Endothelial cell of umbilical vein (primary cell): Measurements from ENCODE around the gene STARD3NL. TPM values are rescaled to one million over a fixed set of nuclear protein-coding genes. Genes with fewer than 3 reads are reported as not detected.

Experiments
- BruUV-seq: library from RNA; stranded (reverse); fragments of 400-500 nt; replicated peaks from 2 replicates; lab custom pipeline; 2021; lab: Mats Ljungman, UMichigan
- CTCF ChIA-PET: fragments of 300-600, 350-600 bp; sonication (Branson Sonifier 250); formaldehyde crosslinking; loops from one replicate; lab custom pipeline; 2021; ENCODE audit warnings: antibody characterized with exemption, inconsistent platforms; lab: Charles Lee
- POLR2A ChIA-PET: fragments of 300-600, 350-600 bp; sonication (Branson Sonifier 250); formaldehyde crosslinking; loops from one replicate; lab custom pipeline; 2021; ENCODE audit warnings: antibody characterized with exemption, inconsistent platforms; lab: Charles Lee
- DNase-seq: peaks from one replicate; pipeline ENCODE4 v3.0.0-alpha.2; 2011; ENCODE audit warnings: low read depth, low spot score
- FAIRE-seq: peaks from 2 replicates; lab custom pipeline; 2011; peaks lifted over from hg19 to GRCh38; lab: Jason Lieb, UNC
- H2AFZ ChIP-seq: 2 replicates; pipeline ENCODE4 v1.6.0; 2012; ENCODE audit warnings: low read depth, low read length, control low read depth, inconsistent platforms
- H3K27ac ChIP-seq: 2 replicates; pipeline ENCODE4 v1.5.1; 2011; ENCODE audit warnings: low read depth, mild to moderate bottlenecking, control low read depth, low read length, moderate library complexity; ENCODE audit not compliant: insufficient read depth
- H3K27me3 ChIP-seq, 2 experiments: 2 replicates each; pipeline versions ENCODE4 v1.6.0 to v1.6.1; 2011; ENCODE audit warnings: low read length in 2 of 2, mixed read lengths in 1 of 2; ENCODE audit not compliant: control insufficient read depth in 2 of 2, insufficient read depth in 2 of 2
- H3K36me3 ChIP-seq, 2 experiments: 2 replicates in 1 of 2; 3 replicates in 1 of 2; pipeline ENCODE4 v1.5.1; 2011; ENCODE audit warnings: low read length in 2 of 2, mild to moderate bottlenecking in 1 of 2, moderate library complexity in 1 of 2; ENCODE audit not compliant: control insufficient read depth in 2 of 2, insufficient read depth in 2 of 2; ENCODE audit errors: extremely low read depth in 1 of 2
- H3K4me1 ChIP-seq: 3 replicates; pipeline ENCODE4 v1.5.1; 2011; ENCODE audit warnings: mild to moderate bottlenecking, low read length; ENCODE audit not compliant: control insufficient read depth, insufficient read depth; ENCODE audit errors: extremely low read depth
- H3K4me2 ChIP-seq: 2 replicates; pipeline ENCODE4 v1.6.1; 2011; ENCODE audit warnings: low read length, control low read depth, mixed read lengths; ENCODE audit not compliant: insufficient read depth
- H3K4me3 ChIP-seq, 3 experiments: fragments of 200-600 bp in 1 of 3; sonication (generic), shearing (Covaris generic) in 1 of 3; replicated peaks in 1 of 3; 2 replicates each; pipeline ENCODE4 v1.5.1; 2011 to 2016; ENCODE audit warnings: control low read depth in 3 of 3, low read length in 3 of 3, mild to moderate bottlenecking in 2 of 3, inconsistent platforms in 1 of 3, low read depth in 1 of 3, moderate library complexity in 1 of 3; ENCODE audit not compliant: insufficient read depth in 1 of 3
- H3K79me2 ChIP-seq: 2 replicates; pipeline ENCODE4 v1.6.0; 2012; ENCODE audit warnings: low read length, inconsistent platforms; ENCODE audit not compliant: control insufficient read depth, insufficient read depth
- H3K9ac ChIP-seq: replicated peaks from 2 replicates; pipeline ENCODE3; 2011; ENCODE audit warnings: low read length, control low read depth; ENCODE audit not compliant: insufficient read depth; ENCODE audit errors: extremely low read depth
- H3K9me1 ChIP-seq: replicated peaks from 3 replicates; pipeline ENCODE4 v1.6.0; 2011; ENCODE audit warnings: mild to moderate bottlenecking, low read length; ENCODE audit not compliant: control insufficient read depth, insufficient read depth; ENCODE audit errors: extremely low read depth
- H3K9me3 ChIP-seq: replicated peaks from 2 replicates; pipeline ENCODE4 v1.5.1; 2012; ENCODE audit warnings: low read length, inconsistent platforms; ENCODE audit not compliant: control insufficient read depth, insufficient read depth
- H4K20me1 ChIP-seq: replicated peaks from 2 replicates; pipeline ENCODE3; 2011; ENCODE audit warnings: mild to moderate bottlenecking, low read length; ENCODE audit not compliant: control insufficient read depth, insufficient read depth; ENCODE audit errors: extremely low read depth
- EZH2 ChIP-seq: IDR thresholded peaks from 2 replicates; pipeline ENCODE4 v1.6.1; 2012; ENCODE audit warnings: borderline replicate concordance, low read depth, mild to moderate bottlenecking, moderate library complexity, low read length, inconsistent platforms; ENCODE audit not compliant: severe bottlenecking
- FOS ChIP-seq: IDR thresholded peaks from 2 replicates; pipeline ENCODE4 v1.6.1; 2011; ENCODE audit warnings: mild to moderate bottlenecking, low read length, moderate library complexity, borderline replicate concordance; ENCODE audit not compliant: insufficient read depth
- GATA2 ChIP-seq: IDR thresholded peaks from 2 replicates; pipeline ENCODE4 v1.7.0; 2011; ENCODE audit warnings: low read depth, mild to moderate bottlenecking, moderate library complexity, mixed read lengths, low read length; ENCODE audit not compliant: insufficient read length, insufficient read depth
- JUN ChIP-seq: IDR thresholded peaks from 2 replicates; pipeline ENCODE4 v1.6.1; 2011; ENCODE audit warnings: borderline replicate concordance, low read depth; ENCODE audit not compliant: insufficient read length, insufficient read depth
- MYC ChIP-seq: IDR thresholded peaks from one replicate; pipeline ENCODE4 v1.6.1; 2011; ENCODE audit warnings: mild to moderate bottlenecking, low read depth, low read length
- POLR2A ChIP-seq: IDR thresholded peaks from 2 replicates; pipeline ENCODE4 v1.6.1; 2012; ENCODE audit warnings: low read depth, mild to moderate bottlenecking, control low read depth, low read length
- POLR2AphosphoS5 ChIP-seq: IDR thresholded peaks from 2 replicates; pipeline ENCODE4 v1.6.1; 2012; ENCODE audit warnings: low read depth, mild to moderate bottlenecking, control low read depth, low read length, moderate library complexity; ENCODE audit not compliant: insufficient read depth
- dilution Hi-C: fragments of 300-500 bp; cut with MboI; formaldehyde crosslinking; loops from one replicate; pipeline ENCODE4 v1.15.0; 2019; ENCODE audit warnings: low sequenced_read_pairs; ENCODE audit not compliant: extremely low pct_ligation_motif_present
- intact Hi-C: fragments of 100-400 bp; cut with micrococcal nuclease; formaldehyde crosslinking; loops from one replicate; pipeline ENCODE4 v1.10.0; 2022
- polyA plus RNA-seq, 4 experiments: library from polyadenylated mRNA; depleted of rRNA in 3 of 4; stranded (reverse) in 3 of 4; unstranded in 1 of 4; fragments of >200 nt; gene quantifications; 2 replicates each; pipeline versions ENCODE4 v1.2.1 to v1.2.3, GENCODE V29; 2011 to 2012; ENCODE audit warnings: missing spikeins in 1 of 4
- total RNA-seq: library from RNA; stranded (reverse); gene quantifications from 2 replicates; pipeline ENCODE4 v1.2.3, GENCODE V29; 2021
- TF ChIP-seq, protein P1 (sequence below), 2 donors: IDR thresholded peaks; 1 replicate in 1 of 2; 2 replicates in 1 of 2; pipeline ENCODE4 v1.5.1; 2011; ENCODE audit warnings: low read length in 2 of 2, mild to moderate bottlenecking in 2 of 2, moderate library complexity in 2 of 2, control low read depth in 1 of 2, inconsistent platforms in 1 of 2, low read depth in 1 of 2; ENCODE audit not compliant: insufficient read depth in 1 of 2; ENCODE audit errors: extremely low read depth in 1 of 2
- TF ChIP-seq, protein P2 (sequence below): IDR thresholded peaks from 2 replicates; pipeline ENCODE4 v1.6.1; 2011; ENCODE audit not compliant: insufficient read depth, insufficient read length

STARD3NL gene
- total and polyA plus RNA-seq, 2 donors (not counting 3 experiments of a cell fraction or from before 2014, with no cell fraction given): 52.8 to 73.6 TPM

DNA sequence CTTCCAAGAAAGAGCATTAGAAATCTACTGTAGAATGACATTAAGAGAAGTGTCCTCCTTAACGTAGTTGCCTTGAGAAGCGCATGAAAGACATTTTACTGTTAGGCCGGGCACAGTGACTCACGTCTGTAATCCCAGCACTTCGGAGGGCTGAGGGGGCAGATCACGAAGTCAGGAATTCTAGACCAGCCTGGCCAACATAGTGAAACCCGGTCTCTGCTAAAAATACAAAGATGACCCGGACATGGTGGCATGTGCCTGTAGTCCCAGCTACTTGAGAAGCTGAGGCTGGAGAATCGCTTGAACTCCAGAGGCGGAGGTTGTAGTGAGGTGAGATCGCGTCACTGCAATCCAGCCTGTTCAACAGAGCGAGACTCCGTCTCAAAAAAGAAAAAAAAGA, 66.5 kb downstream of the STARD3NL start:
- Histone ChIP-seq H3K79me2 (no peaks in the 10 kb centered on the region), H3K27me3 (peaks cover 3 to 4% of the 10 kb centered on the region in 2 experiments), H4K20me1 (no peaks in the 10 kb centered on the region), H3K9ac (no peak overlapping the region), H3K4me3 (no peak overlapping the region), H3K9me3 (no peaks in the 10 kb centered on the region), H2AFZ (no peak overlapping the region), H3K27ac (no peak overlapping the region), H3K36me3 (no peaks in the 10 kb centered on the region), H3K9me1 (no peaks in the 10 kb centered on the region), H3K4me1 (no peaks in the 10 kb centered on the region), H3K4me2 (no peak overlapping the region)
- POLR2A ChIA-PET: no interaction called here
- BruUV-seq: no TSS peak
- intact Hi-C loops (no loop called here), dilution Hi-C loops (no loop called here)
- CTCF ChIA-PET: no interaction called here
- TF ChIP-seq FOS (no peak), MYC (no peak), GATA2 (no peak), POLR2AphosphoS5 (no peak), JUN (no peak), POLR2A (no peak), EZH2 (no peak)
- TF ChIP-seq, protein P1, sequence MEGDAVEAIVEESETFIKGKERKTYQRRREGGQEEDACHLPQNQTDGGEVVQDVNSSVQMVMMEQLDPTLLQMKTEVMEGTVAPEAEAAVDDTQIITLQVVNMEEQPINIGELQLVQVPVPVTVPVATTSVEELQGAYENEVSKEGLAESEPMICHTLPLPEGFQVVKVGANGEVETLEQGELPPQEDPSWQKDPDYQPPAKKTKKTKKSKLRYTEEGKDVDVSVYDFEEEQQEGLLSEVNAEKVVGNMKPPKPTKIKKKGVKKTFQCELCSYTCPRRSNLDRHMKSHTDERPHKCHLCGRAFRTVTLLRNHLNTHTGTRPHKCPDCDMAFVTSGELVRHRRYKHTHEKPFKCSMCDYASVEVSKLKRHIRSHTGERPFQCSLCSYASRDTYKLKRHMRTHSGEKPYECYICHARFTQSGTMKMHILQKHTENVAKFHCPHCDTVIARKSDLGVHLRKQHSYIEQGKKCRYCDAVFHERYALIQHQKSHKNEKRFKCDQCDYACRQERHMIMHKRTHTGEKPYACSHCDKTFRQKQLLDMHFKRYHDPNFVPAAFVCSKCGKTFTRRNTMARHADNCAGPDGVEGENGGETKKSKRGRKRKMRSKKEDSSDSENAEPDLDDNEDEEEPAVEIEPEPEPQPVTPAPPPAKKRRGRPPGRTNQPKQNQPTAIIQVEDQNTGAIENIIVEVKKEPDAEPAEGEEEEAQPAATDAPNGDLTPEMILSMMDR (IDR thresholded peaks at IDR 0.05; ENCODE audit: extremely low read depth in 1 of 2, insufficient read depth in 1 of 2, low read depth in 1 of 2, low read length in 2 of 2): no peak
- TF ChIP-seq, protein P2, sequence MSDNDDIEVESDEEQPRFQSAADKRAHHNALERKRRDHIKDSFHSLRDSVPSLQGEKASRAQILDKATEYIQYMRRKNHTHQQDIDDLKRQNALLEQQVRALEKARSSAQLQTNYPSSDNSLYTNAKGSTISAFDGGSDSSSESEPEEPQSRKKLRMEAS: no peak
- FAIRE-seq (no peak), DNase-seq (no peak)
